Activated naive CD8-positive, alpha-beta T cell treated with anti-CD3 and anti-CD28 coated beads, Interleukin-2, amount 50 U/mL, for 16 hours (primary cell): ENCODE measurements around the gene ZNF275.
"Not testable (repeated sequence)": the region's sequence is repeated elsewhere in the genome, so short reads cannot be mapped to it uniquely, and the experiment has no call there.

Experiments used
- DNase-seq: peaks from one replicate; pipeline ENCODE4 v3.0.0-alpha.2; 2020; ENCODE audit warnings: low read depth, low spot score

Gene ZNF275

DNA sequence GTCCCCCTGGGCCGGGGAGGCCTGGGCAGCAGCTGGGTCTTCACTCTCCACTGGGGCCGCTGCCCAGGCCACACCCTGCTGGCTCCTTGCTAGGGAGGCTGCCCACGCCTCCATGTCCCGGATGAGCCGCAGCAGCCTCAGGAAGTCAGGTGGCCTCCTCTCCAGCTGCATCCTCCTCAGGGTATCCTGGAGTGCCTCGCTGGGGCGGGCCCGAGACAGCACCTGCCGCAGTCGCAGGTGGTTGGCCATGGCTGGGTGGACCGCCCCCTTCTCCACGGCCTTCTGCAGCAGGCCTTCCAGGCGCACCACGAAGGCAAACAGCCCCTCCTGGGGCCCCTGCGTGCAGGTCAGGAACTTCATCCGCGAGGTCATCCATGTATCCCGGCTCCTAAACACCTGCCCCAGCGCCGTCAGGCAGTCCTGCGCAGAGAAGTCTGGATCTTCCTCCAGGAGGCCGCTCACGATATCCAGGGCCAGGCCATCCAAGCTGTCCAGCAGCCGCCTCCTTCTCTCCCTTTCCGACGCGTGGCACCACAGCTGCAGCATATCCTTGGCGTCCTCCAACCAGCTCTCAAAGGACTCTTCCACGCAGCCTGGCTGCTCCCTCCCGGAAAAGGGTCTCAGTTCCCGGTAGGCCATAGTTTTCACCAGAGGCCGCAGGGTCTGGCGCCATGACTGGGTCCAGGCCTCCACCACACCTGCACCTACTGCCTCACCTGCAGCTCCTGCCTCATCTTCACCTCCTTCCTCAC lies 14.5 kb upstream of the ZNF275 start:
- no peak for DNase-seq

GRCh38 chrX:153320047-153320443 lies 13.9 kb upstream of the ZNF275 start:
- not testable (repeated sequence) for DNase-seq

DNA sequence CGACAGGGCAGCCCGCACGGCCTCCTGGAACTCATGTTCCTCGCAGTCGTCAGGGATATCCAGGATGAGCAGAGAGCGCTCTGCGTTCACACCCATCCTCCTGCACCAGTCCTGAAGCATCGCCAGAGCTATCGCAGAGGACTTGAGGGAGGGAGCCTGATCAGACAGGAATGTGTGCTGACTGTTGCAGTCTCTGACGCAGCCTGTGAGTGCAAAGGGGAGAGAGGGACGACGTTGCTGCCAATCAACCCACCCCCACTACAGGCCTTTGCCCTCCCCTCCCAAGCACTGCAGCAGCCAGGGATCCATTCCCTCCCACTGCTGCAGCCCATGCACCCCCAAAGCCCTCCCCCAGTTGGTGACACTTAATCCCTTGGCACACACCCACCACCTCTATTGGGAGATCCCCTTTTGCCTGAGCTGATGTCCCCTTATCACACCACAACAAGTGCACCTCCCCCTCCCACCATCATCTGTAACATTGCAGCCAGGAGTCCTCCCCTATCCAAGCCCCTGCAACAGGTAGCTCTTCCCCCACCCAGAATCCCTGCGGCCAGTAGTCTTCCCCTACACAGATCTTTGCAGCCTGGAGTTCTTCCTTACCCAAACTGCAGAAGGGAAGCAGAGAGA lies 13.3 kb upstream of the ZNF275 start:
- no peak for DNase-seq

DNA sequence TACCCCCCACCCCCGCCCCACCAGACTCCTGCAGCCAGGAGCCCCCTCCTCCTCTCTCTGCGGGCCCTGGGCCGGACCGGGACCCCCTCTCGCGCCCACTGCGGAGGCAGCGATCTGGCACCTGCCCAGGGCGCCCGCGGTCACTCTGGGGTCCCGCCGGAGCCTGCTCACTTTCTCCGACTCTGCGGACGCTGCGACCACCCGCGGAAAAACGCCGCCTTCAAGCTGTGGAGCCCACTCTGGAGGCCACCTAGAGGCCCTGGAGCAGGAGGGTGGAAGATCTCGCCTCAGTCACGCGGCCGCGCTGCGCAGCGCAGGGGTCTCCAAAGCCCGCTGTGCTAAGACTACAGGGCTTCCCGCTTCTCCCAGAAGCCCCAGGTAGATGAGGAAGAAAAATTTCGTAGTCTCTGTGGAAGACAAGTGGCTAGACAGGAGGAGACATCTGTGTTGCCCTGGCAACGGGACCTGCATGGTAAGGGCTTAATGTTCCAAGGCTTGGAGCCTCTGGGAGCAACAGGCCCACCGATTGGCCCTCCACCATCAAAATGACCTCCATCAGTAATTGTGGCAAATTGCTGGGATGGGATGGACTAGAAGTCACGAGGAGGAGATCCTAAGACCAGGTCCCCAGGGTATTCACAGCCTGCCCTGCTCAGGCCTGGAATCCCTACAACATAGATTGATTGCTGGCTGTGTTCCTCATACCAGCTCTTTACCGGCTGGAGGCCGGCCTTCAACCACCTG lies 12.4 kb upstream of the ZNF275 start, which contains the start of gene PNMA6F:
Gene PNMA6F, minus strand, starts transcription at position 387 of the 744 bp plus-strand sequence. CDS start 1,093 bp downstream, outside the sequence.
- no peak for DNase-seq

DNA sequence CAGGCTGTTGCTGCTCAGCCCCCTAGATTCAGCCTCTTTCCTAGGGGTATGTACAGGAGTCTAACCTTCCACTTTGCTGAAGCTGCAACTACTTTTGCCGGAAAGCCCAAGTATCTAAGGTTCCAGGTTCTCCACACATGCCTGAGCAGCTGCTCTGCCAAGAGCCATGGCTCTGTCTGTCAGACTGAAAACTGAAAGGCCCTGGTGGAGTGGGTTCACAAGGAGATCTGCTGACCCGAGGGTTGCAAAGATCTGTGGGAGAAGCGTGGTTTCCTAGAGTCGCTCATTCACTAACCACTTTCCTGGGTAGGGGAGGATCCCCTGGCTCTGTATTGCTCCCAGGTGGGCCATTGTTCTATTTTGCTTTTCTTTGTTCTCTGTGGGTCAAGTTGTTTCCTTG lies 6.4 kb upstream of the ZNF275 start:
- no peak for DNase-seq

- DNase-seq, result no peak
These were observed 687 bp upstream of the ZNF275 start for GRCh38 chrX:153333266-153333665.

GRCh38 chrX:153334654-153335295 lies 822 bp downstream of the ZNF275 start:
- DNase-seq, result no peak

DNA sequence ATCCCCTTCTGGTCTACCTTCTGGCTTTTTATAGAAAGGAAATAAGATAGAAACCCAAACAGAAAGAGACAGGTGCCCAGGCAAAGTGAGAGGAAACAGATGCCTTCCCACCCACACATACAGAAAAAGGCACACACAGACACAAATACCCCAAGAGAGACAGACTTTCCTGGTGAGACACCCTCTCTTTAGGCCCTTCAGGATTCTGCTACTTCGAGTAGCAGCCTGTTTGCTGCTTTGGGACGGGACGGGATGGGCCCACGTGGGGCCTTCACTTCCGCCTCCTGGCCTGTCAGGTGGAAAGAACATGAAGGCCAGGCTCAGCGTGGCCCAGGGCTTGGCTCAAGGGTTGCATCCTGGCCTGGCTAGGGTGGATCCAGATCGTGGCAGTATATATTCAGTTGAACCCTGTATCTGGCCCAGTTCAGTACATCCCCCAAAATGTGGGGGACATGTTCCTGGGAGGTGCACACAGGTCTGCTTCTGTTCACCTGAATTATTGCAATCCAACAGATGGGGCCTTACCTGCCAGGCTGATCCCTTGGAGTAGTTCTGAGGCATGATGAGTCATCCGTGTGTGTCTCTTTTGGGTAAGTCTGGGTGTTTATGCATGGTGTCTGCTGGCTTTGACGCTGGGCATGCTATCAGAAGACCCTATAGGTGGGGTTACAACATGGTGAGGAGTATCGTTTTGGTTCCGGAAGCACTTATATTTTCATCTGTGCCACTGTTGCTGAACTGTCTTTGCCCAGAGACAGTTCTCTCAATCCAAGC lies 2.4 kb downstream of the ZNF275 start:
- no peak for DNase-seq

GRCh38 chrX:153336988-153337387 lies 3.0 kb downstream of the ZNF275 start:
- no peak for DNase-seq

- DNase-seq, result no peak
These were observed 4.9 kb downstream of the ZNF275 start for GRCh38 chrX:153338836-153339235.

DNA sequence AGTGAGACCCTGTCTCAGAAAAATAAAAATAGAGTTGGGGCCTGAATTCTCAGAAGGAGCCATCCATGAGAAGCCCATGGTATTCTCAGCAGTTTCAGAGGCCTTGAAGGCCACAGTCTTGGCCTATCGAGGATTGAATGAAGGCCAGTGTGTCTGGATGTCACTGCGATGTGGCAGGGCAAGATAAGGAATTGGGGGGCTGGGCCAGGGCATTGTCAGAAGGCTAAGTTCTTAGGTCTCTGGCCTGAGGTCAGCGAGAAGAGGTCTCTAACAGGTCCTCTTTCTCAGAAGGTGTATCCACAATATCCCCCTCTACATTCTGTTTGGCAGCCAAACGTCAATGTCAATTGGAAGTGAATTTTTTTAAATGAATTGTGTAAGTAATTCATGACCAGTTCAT lies 5.7 kb downstream of the ZNF275 start:
- no peak for DNase-seq

- DNase-seq, result no peak
These were observed 6.2 kb downstream of the ZNF275 start for GRCh38 chrX:153340111-153340510.

GRCh38 chrX:153342762-153343558 lies 9.0 kb downstream of the ZNF275 start:
- no peak for DNase-seq

GRCh38 chrX:153343674-153344073 lies 9.7 kb downstream of the ZNF275 start:
- DNase-seq, result no peak

- DNase-seq, result no peak
These were observed 13.6 kb downstream of the ZNF275 start for GRCh38 chrX:153347530-153347929.

GRCh38 chrX:153348421-153348820 lies 14.5 kb downstream of the ZNF275 start:
- no peak for DNase-seq

GRCh38 chrX:153349952-153350351 lies 16.0 kb downstream of the ZNF275 start:
- no peak for DNase-seq

GRCh38 chrX:153351981-153352380 lies 18.0 kb downstream of the ZNF275 start:
- no peak for DNase-seq

DNA sequence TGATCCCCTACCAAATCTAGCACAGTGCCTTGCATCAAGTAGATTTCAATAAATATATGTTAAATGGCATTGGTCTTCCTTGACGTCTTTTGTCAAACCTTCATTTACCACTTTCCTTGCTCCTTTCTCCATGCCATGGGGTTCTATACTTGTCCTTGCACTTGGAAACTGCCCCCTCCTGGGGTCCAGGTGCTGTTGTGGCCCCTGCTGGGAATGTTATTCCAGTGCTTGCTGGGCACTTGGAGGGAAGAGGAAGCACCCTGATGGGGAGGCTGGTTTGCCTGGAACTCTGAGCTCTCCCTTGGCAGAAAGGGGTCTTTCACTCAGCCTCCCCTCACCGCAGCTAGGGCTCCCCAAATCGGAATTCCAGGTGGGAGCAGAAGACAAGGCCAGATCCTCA lies 18.9 kb downstream of the ZNF275 start:
- DNase-seq, result no peak

GRCh38 chrX:153353416-153353815 lies 19.5 kb downstream of the ZNF275 start:
- DNase-seq, result no peak
